Panc1 (cell line): ENCODE results near the gene SLC39A2. TPM values are rescaled to one million over a fixed set of nuclear protein-coding genes. Genes with fewer than 3 reads are reported as not detected.

Source experiments
- ATAC-seq: fragments of 200-7000 bp; cut with Tn5 transposase; 2 replicates; pipeline ENCODE4 v1.9.1; 2020; ENCODE audit warnings: mild to moderate bottlenecking, moderate library complexity
- BruUV-seq: library from RNA; stranded (reverse); fragments of 400-500 nt; replicated peaks from 2 replicates; lab custom pipeline; 2021; lab: Mats Ljungman, UMichigan
- CTCF ChIA-PET: fragments of 300-600 bp; sonication (Branson Sonifier 250); formaldehyde crosslinking; loops from one replicate; lab custom pipeline; 2022; ENCODE audit warnings: antibody characterized with exemption; lab: Charles Lee
- POLR2A ChIA-PET: fragments of 300-600 bp; sonication (Branson Sonifier 250); formaldehyde crosslinking; loops from one replicate; lab custom pipeline; 2022; ENCODE audit warnings: antibody characterized with exemption; lab: Charles Lee
- DNase-seq: peaks from one replicate; pipeline ENCODE4 v3.0.0-alpha.2; 2010; ENCODE audit warnings: low read depth, low spot score
- H3K27ac ChIP-seq: 2 replicates; pipeline ENCODE4 v1.5.1; 2011; ENCODE audit warnings: mild to moderate bottlenecking, low read length, inconsistent platforms
- H3K27me3 ChIP-seq: fragments of 200-500 bp; sonication (Bioruptor generic); 2 replicates; pipeline ENCODE4 v1.6.0; 2014; ENCODE audit warnings: low read length, inconsistent platforms; ENCODE audit not compliant: control insufficient read depth, insufficient read depth
- H3K36me3 ChIP-seq: fragments of 200-500 bp; sonication (Bioruptor generic); 2 replicates; pipeline ENCODE4 v1.5.1; 2014; ENCODE audit warnings: inconsistent platforms, mild to moderate bottlenecking, low read length, moderate library complexity; ENCODE audit not compliant: control insufficient read depth, insufficient read depth
- H3K4me1 ChIP-seq: 2 replicates; pipeline ENCODE4 v1.5.1; 2011; ENCODE audit warnings: inconsistent platforms, mild to moderate bottlenecking, low read length, moderate library complexity; ENCODE audit not compliant: control insufficient read depth, insufficient read depth
- H3K4me3 ChIP-seq, 2 experiments: 2 replicates each; pipeline ENCODE4 v1.5.1; 2011 to 2012; ENCODE audit warnings: low read depth in 2 of 2, low read length in 2 of 2, mild to moderate bottlenecking in 2 of 2, inconsistent platforms in 1 of 2, moderate library complexity in 1 of 2
- H3K9me3 ChIP-seq: fragments of 200-500 bp; sonication (Bioruptor generic); 2 replicates; pipeline ENCODE4 v1.5.1; 2014; ENCODE audit warnings: low read depth, mild to moderate bottlenecking, inconsistent platforms, low read length, moderate library complexity; ENCODE audit not compliant: control insufficient read depth, insufficient read depth
- POLR2AphosphoS5 ChIP-seq: IDR thresholded peaks from 2 replicates; pipeline ENCODE4 v1.6.1; 2012; ENCODE audit warnings: mild to moderate bottlenecking, low read depth, low read length, moderate library complexity
- SIN3A ChIP-seq: IDR thresholded peaks from 2 replicates; pipeline ENCODE4 v1.6.1; 2012; ENCODE audit warnings: low read depth, mild to moderate bottlenecking, low read length, moderate library complexity, borderline replicate concordance; ENCODE audit not compliant: insufficient read depth
- TCF7L2 ChIP-seq: IDR thresholded peaks from 2 replicates; pipeline ENCODE4 v1.6.1; 2011; ENCODE audit warnings: mild to moderate bottlenecking, low read depth, low read length, inconsistent platforms
- in situ Hi-C: cut with HindIII; loops from 2 replicates; pipeline ENCODE4 v1.10.0; 2016; ENCODE audit warnings: low sequenced_read_pairs, low pct_unique_long_range_greater_than_20kb
- intact Hi-C: fragments of 100-400 bp; cut with micrococcal nuclease; formaldehyde crosslinking; loops from one replicate; pipeline ENCODE4 v1.10.0; 2022; ENCODE audit not compliant: unreplicated experiment
- total RNA-seq: library from RNA; stranded (reverse); gene quantifications from one replicate; pipeline ENCODE4 v1.2.1, GENCODE V29; 2021; ENCODE audit not compliant: unreplicated experiment
- TF ChIP-seq, protein P1 (sequence below): fragments of 450-650 bp; IDR thresholded peaks from 2 replicates; pipeline ENCODE4 v1.5.1; 2017; ENCODE audit warnings: mild to moderate bottlenecking
- TF ChIP-seq, protein P2 (sequence below), 2 experiments: IDR thresholded peaks; 2 replicates each; pipeline ENCODE4 v1.6.1; 2011 to 2012; ENCODE audit warnings: low read depth in 2 of 2, control low read depth in 1 of 2, low read length in 1 of 2, mild to moderate bottlenecking in 1 of 2, moderate library complexity in 1 of 2; ENCODE audit not compliant: insufficient read depth in 1 of 2

Gene SLC39A2
- total RNA-seq, 1 experiment from 2014 or later, result not detected

GRCh38 chr14:20971705-20972021, 27.4 kb upstream of the SLC39A2 start:
- DNase-seq (no peak), ATAC-seq (peak; percentile 43)
- no TSS peak for BruUV-seq
- CTCF ChIA-PET, result interaction anchor here (0.7 to 1.9 kb wide), 8 partner anchors 11 to 289 kb away, joined by 3 to 16 read pairs (median 4); no protein-coding TSS in a partner anchor
- TF ChIP-seq, protein P1, sequence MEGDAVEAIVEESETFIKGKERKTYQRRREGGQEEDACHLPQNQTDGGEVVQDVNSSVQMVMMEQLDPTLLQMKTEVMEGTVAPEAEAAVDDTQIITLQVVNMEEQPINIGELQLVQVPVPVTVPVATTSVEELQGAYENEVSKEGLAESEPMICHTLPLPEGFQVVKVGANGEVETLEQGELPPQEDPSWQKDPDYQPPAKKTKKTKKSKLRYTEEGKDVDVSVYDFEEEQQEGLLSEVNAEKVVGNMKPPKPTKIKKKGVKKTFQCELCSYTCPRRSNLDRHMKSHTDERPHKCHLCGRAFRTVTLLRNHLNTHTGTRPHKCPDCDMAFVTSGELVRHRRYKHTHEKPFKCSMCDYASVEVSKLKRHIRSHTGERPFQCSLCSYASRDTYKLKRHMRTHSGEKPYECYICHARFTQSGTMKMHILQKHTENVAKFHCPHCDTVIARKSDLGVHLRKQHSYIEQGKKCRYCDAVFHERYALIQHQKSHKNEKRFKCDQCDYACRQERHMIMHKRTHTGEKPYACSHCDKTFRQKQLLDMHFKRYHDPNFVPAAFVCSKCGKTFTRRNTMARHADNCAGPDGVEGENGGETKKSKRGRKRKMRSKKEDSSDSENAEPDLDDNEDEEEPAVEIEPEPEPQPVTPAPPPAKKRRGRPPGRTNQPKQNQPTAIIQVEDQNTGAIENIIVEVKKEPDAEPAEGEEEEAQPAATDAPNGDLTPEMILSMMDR, result no peak
- no peak for TF ChIP-seq SIN3A
- TF ChIP-seq POLR2AphosphoS5, result no peak
- TF ChIP-seq TCF7L2, result no peak
- TF ChIP-seq, protein P2, sequence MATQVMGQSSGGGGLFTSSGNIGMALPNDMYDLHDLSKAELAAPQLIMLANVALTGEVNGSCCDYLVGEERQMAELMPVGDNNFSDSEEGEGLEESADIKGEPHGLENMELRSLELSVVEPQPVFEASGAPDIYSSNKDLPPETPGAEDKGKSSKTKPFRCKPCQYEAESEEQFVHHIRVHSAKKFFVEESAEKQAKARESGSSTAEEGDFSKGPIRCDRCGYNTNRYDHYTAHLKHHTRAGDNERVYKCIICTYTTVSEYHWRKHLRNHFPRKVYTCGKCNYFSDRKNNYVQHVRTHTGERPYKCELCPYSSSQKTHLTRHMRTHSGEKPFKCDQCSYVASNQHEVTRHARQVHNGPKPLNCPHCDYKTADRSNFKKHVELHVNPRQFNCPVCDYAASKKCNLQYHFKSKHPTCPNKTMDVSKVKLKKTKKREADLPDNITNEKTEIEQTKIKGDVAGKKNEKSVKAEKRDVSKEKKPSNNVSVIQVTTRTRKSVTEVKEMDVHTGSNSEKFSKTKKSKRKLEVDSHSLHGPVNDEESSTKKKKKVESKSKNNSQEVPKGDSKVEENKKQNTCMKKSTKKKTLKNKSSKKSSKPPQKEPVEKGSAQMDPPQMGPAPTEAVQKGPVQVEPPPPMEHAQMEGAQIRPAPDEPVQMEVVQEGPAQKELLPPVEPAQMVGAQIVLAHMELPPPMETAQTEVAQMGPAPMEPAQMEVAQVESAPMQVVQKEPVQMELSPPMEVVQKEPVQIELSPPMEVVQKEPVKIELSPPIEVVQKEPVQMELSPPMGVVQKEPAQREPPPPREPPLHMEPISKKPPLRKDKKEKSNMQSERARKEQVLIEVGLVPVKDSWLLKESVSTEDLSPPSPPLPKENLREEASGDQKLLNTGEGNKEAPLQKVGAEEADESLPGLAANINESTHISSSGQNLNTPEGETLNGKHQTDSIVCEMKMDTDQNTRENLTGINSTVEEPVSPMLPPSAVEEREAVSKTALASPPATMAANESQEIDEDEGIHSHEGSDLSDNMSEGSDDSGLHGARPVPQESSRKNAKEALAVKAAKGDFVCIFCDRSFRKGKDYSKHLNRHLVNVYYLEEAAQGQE (IDR thresholded peaks at IDR 0.05; ENCODE audit: insufficient read depth in 1 of 2, low read depth in 2 of 2, low read length in 1 of 2), result no peak
- H3K36me3 ChIP-seq, result no peaks in the 10 kb centered on the region
- H3K27ac ChIP-seq, result no peak overlapping the region
- peaks cover 2% of the 10 kb centered on the region; the same call in 1 of the 2 replicates for H3K27me3 ChIP-seq
- H3K9me3 ChIP-seq, result no peaks in the 10 kb centered on the region
- in situ Hi-C loops, result no loop called here
- POLR2A ChIA-PET, result interaction anchor here (0.7 kb wide), 1 partner anchor 167 kb away, joined by 4 read pairs; no protein-coding TSS in a partner anchor
- H3K4me1 ChIP-seq, result no peaks in the 10 kb centered on the region
- intact Hi-C loops, result loop anchor here (1.0 to 5.0 kb wide), 2 partner anchors 113 to 274 kb away; no protein-coding TSS in a partner anchor
- H3K4me3 ChIP-seq, result peak overlapping the region; percentile 54 to 79

- Histone ChIP-seq H3K4me3 (no peak overlapping the region), H3K27ac (no peak overlapping the region), H3K36me3 (no peaks in the 10 kb centered on the region), H3K27me3 (no peaks in the 10 kb centered on the region), H3K4me1 (no peaks in the 10 kb centered on the region), H3K9me3 (no peaks in the 10 kb centered on the region)
- ATAC-seq, result no peak
- CTCF ChIA-PET, result interaction anchor here (0.6 kb wide), 1 partner anchor 31 kb away, joined by 4 read pairs; no protein-coding TSS in a partner anchor
- TF ChIP-seq, protein P1, result no peak
- TF ChIP-seq TCF7L2, result no peak
- TF ChIP-seq SIN3A, result no peak
- TF ChIP-seq, protein P2 (IDR thresholded peaks at IDR 0.05; ENCODE audit: insufficient read depth in 1 of 2, low read depth in 2 of 2, low read length in 1 of 2), result no peak
- no peak for TF ChIP-seq POLR2AphosphoS5
- DNase-seq, result no peak
- intact Hi-C loops, result loop anchor here (5.0 kb wide), 1 partner anchor 276 kb away; no protein-coding TSS in a partner anchor
- in situ Hi-C loops, result no loop called here
- POLR2A ChIA-PET, result no interaction called here
- BruUV-seq, result no TSS peak
These were observed 25.6 kb upstream of the SLC39A2 start for GRCh38 chr14:20973501-20973900.
